Kidney (tissue), 14 donors: ENCODE data around the gene NDEL1. TPM values are rescaled to one million over a fixed set of nuclear protein-coding genes. Genes with fewer than 3 reads are reported as not detected.

Experiments
- DNase-seq, 5 donors: peaks; one replicate each; pipeline ENCODE4 v3.0.0-alpha.2; 2013 to 2020
- FAIRE-seq: peaks from 2 replicates; lab custom pipeline; 2012; peaks lifted over from hg19 to GRCh38; lab: Jason Lieb, UNC
- H3K27ac ChIP-seq, 2 donors: one replicate each; pipeline ENCODE4 v1.7.0; 2013; ENCODE audit warnings: low read depth in 2 of 2, low read length in 2 of 2, inconsistent platforms in 1 of 2
- H3K27me3 ChIP-seq: one replicate; pipeline ENCODE4 v1.7.1; 2013; ENCODE audit warnings: low read length, inconsistent platforms; ENCODE audit not compliant: control insufficient read depth, insufficient read depth
- H3K36me3 ChIP-seq, 3 donors: one replicate each; pipeline versions ENCODE4 v1.7.0 to v1.7.1; 2013; ENCODE audit warnings: low read length in 3 of 3, control low read depth in 1 of 3, inconsistent platforms in 1 of 3; ENCODE audit not compliant: insufficient read depth in 3 of 3, control insufficient read depth in 2 of 3
- H3K4me1 ChIP-seq, 3 donors: one replicate each; pipeline versions ENCODE4 v1.7.0 to v1.7.1; 2013; ENCODE audit warnings: low read length in 3 of 3, inconsistent platforms in 1 of 3, low read depth in 1 of 3; ENCODE audit not compliant: control insufficient read depth in 2 of 3, insufficient read depth in 2 of 3
- H3K4me3 ChIP-seq, 3 donors: one replicate each; pipeline versions ENCODE4 v1.7.0 to v1.8.1; 2013; ENCODE audit warnings: low read length in 3 of 3, control low read depth in 1 of 3, inconsistent platforms in 1 of 3
- H3K9ac ChIP-seq, 3 donors: one replicate each; pipeline versions ENCODE4 v1.7.0 to v1.7.1; 2013; ENCODE audit warnings: low read length in 3 of 3, control low read depth in 1 of 3, inconsistent platforms in 1 of 3
- H3K9me3 ChIP-seq, 3 donors: one replicate each; pipeline versions ENCODE4 v1.7.0 to v1.7.1; 2013; ENCODE audit warnings: low read length in 3 of 3, control low read depth in 1 of 3, inconsistent platforms in 1 of 3; ENCODE audit not compliant: control insufficient read depth in 2 of 3, insufficient read depth in 1 of 3
- CTCF ChIP-seq: IDR thresholded peaks from 3 replicates; pipeline ENCODE4 v1.5.1; 2012; ENCODE audit warnings: mild to moderate bottlenecking, moderate library complexity, borderline replicate concordance; ENCODE audit not compliant: insufficient read depth; ENCODE audit errors: extremely low read depth
- intact Hi-C: fragments of 100-400 bp; cut with DNase I; formaldehyde crosslinking; loops from one replicate; pipeline ENCODE4 v1.11.1; 2022
- polyA plus RNA-seq: library from polyadenylated mRNA; stranded (reverse); fragments of 350-450 nt; fragmentation: Illumina TruSeq; extraction: RNeasy Lipid Tissue Mini Kit (QIAGEN cat#74804); gene quantifications from one replicate; pipeline ENCODE4 v1.2.3, GENCODE V29; 2014; ENCODE audit warnings: low read depth, low replicate concordance; ENCODE audit not compliant: insufficient read depth
- total RNA-seq: library from RNA; stranded (reverse); fragmentation: NEBNext Ultra II Directional; extraction: Animal tissue kit (Norgen Biotek cat#: 25700); gene quantifications from one replicate; pipeline ENCODE4 v1.2.1, GENCODE V29; 2021
- donor health status: control.
- donor health status: control.
- donor health status: control.
- donor health status: control.
- donor health status: control.
- donor health status: DM: yes; HTN: yes; CAD: no.
- donor health status: Normal renal cell carcinoma (clear cell type).

The NDEL1 gene
- total and polyA plus RNA-seq, 2 donors from 2014 or later, result 17.9 to 66.1 TPM

- no peak for FAIRE-seq
- Histone ChIP-seq H3K9ac (no peak overlapping the region), H3K27me3 (no peaks in the 10 kb centered on the region), H3K36me3 (peaks cover 27 to 44% (median 41%) of the 10 kb centered on the region in 3 donors), H3K27ac (no peak overlapping the region), H3K4me3 (no peak overlapping the region), H3K4me1 (no peaks in the 10 kb centered on the region), H3K9me3 (no peaks in the 10 kb centered on the region)
- no peak for DNase-seq
- no peak for TF ChIP-seq CTCF
- intact Hi-C loops, result no loop called here
Observed at GRCh38 chr17:8514801-8515200, 79.1 kb downstream of the NDEL1 start.

Other genes starting within 250 kb of the NDEL1 start
- 8.6 TPM for gene BORCS6, start 245.7 kb upstream of the NDEL1 start, total RNA-seq
- gene BORCS6, start 245.7 kb upstream of the NDEL1 start, polyA plus RNA-seq, result 15.4 TPM
- gene AURKB, start 225.3 kb upstream of the NDEL1 start, total RNA-seq, result 2.8 TPM
- gene AURKB, start 225.3 kb upstream of the NDEL1 start, polyA plus RNA-seq, result 0.43 TPM
- gene CTC1, start 187.8 kb upstream of the NDEL1 start, total RNA-seq, result 57.2 TPM
- gene CTC1, start 187.8 kb upstream of the NDEL1 start, polyA plus RNA-seq, result 12.2 TPM
- 49.5 TPM for gene PFAS, start 186.6 kb upstream of the NDEL1 start, total RNA-seq
- 7.6 TPM for gene PFAS, start 186.6 kb upstream of the NDEL1 start, polyA plus RNA-seq
- gene RANGRF, start 147.2 kb upstream of the NDEL1 start, total RNA-seq, result 20.1 TPM
- 91.8 TPM for gene RANGRF, start 147.2 kb upstream of the NDEL1 start, polyA plus RNA-seq
- 11.1 TPM for gene SLC25A35, start 140.5 kb upstream of the NDEL1 start, total RNA-seq
- gene SLC25A35, start 140.5 kb upstream of the NDEL1 start, polyA plus RNA-seq, result 17.2 TPM
- gene ARHGEF15, start 125.6 kb upstream of the NDEL1 start, total RNA-seq, result 27.8 TPM
- gene ARHGEF15, start 125.6 kb upstream of the NDEL1 start, polyA plus RNA-seq, result 14.0 TPM
- gene ODF4, start 96.0 kb upstream of the NDEL1 start, total RNA-seq, result not detected
- gene ODF4, start 96.0 kb upstream of the NDEL1 start, polyA plus RNA-seq, result not detected
- 1,267 TPM for gene RPL26, start 52.7 kb upstream of the NDEL1 start, total RNA-seq
- 2,696 TPM for gene RPL26, start 52.7 kb upstream of the NDEL1 start, polyA plus RNA-seq
- not detected for gene RNF222, start 38.1 kb upstream of the NDEL1 start, total RNA-seq
- not detected for gene RNF222, start 38.1 kb upstream of the NDEL1 start, polyA plus RNA-seq
- 104 TPM for gene MYH10, start 194.8 kb downstream of the NDEL1 start, total RNA-seq
- 23.6 TPM for gene MYH10, start 194.8 kb downstream of the NDEL1 start, polyA plus RNA-seq